GM19238 (cell line): Measurements from ENCODE around the gene HAGHL.
"Not testable (repeated sequence)": the region's sequence is repeated elsewhere in the genome, so short reads cannot be mapped to it uniquely, and the experiment has no call there.

Experiments used
- DNase-seq: peaks from one replicate; pipeline ENCODE4 v3.0.0; 2011; ENCODE audit warnings: low spot score; ENCODE audit not compliant: insufficient read length

Gene HAGHL

GRCh38 chr16:770411-770810 lies 43.5 kb downstream of the HAGHL start:
- DNase-seq, result no peak

- DNase-seq, result no peak
Measured at GRCh38 chr16:772959-773358, 46.1 kb downstream of the HAGHL start.

- DNase-seq, result no peak
Measured at GRCh38 chr16:774086-775001, 47.4 kb downstream of the HAGHL start.

GRCh38 chr16:775236-775796 lies 48.4 kb downstream of the HAGHL start:
- DNase-seq, result no peak

GRCh38 chr16:776298-776697 lies 49.4 kb downstream of the HAGHL start:
- DNase-seq, result not testable (repeated sequence)

GRCh38 chr16:776824-777223 lies 49.9 kb downstream of the HAGHL start:
- no peak for DNase-seq

- no peak for DNase-seq
Measured at GRCh38 chr16:777826-778225, 50.9 kb downstream of the HAGHL start.

- no peak for DNase-seq
Measured at GRCh38 chr16:778447-778846, 51.5 kb downstream of the HAGHL start.

- no peak for DNase-seq
Measured at GRCh38 chr16:778909-779527, 52.1 kb downstream of the HAGHL start.
